KMS-11 (cell line): ENCODE data around the gene WDFY1.
A peak's percentile ranks its signal among the peaks of the same experiment; 100 is the strongest.

Experiments used
- H2AFZ ChIP-seq: fragments of 200-600 bp; sonication (generic); 2 replicates; pipeline ENCODE4 v1.6.1; 2016; ENCODE audit warnings: antibody characterized with exemption, mixed run types, low read depth
- H3K27ac ChIP-seq: fragments of 200-600 bp; sonication (generic); 2 replicates; pipeline ENCODE4 v1.6.1; 2016; ENCODE audit warnings: mild to moderate bottlenecking, mixed run types
- H3K27me3 ChIP-seq: fragments of 200-600 bp; sonication (generic); 2 replicates; pipeline ENCODE4 v1.6.1; 2017; ENCODE audit warnings: mild to moderate bottlenecking, low read depth, mixed run types, moderate library complexity; ENCODE audit not compliant: insufficient read depth
- H3K36me3 ChIP-seq: fragments of 200-600 bp; sonication (generic); 2 replicates; pipeline ENCODE4 v1.6.1; 2017; ENCODE audit warnings: mild to moderate bottlenecking, mixed run types; ENCODE audit not compliant: insufficient read depth
- H3K4me1 ChIP-seq: fragments of 200-600 bp; sonication (generic); 2 replicates; pipeline ENCODE4 v1.6.1; 2016; ENCODE audit warnings: mild to moderate bottlenecking, low read depth, mixed run types; ENCODE audit not compliant: poor library complexity, severe bottlenecking
- H3K4me2 ChIP-seq: fragments of 200-600 bp; sonication (generic); 2 replicates; pipeline ENCODE4 v1.7.0; 2016; ENCODE audit warnings: mild to moderate bottlenecking, mixed run types
- H3K4me3 ChIP-seq: fragments of 200-600 bp; sonication (generic); IDR thresholded peaks from 2 replicates; pipeline ENCODE4 v1.6.1; 2017; ENCODE audit warnings: low read depth, low read length, mixed read lengths; ENCODE audit not compliant: insufficient read depth
- H3K79me2 ChIP-seq: fragments of 200-600 bp; sonication (generic); 2 replicates; pipeline ENCODE4 v1.6.1; 2016; ENCODE audit warnings: low read depth, mixed run types; ENCODE audit not compliant: insufficient read depth
- H3K9ac ChIP-seq: fragments of 200-600 bp; sonication (generic); 2 replicates; pipeline ENCODE4 v1.6.1; 2016; ENCODE audit warnings: mild to moderate bottlenecking, mixed run types
- H4K20me1 ChIP-seq: fragments of 200-600 bp; sonication (generic); 2 replicates; pipeline ENCODE4 v1.6.1; 2016; ENCODE audit warnings: mild to moderate bottlenecking, mixed run types; ENCODE audit not compliant: insufficient read depth
- TF ChIP-seq, protein P1 (sequence below): fragments of 200-600 bp; sonication (generic); conservative IDR thresholded peaks from 2 replicates; pipeline ENCODE4 v1.6.1; 2017; ENCODE audit warnings: low read depth, mild to moderate bottlenecking, antibody characterized with exemption, low read length, moderate library complexity, mixed read lengths

The WDFY1 gene

DNA sequence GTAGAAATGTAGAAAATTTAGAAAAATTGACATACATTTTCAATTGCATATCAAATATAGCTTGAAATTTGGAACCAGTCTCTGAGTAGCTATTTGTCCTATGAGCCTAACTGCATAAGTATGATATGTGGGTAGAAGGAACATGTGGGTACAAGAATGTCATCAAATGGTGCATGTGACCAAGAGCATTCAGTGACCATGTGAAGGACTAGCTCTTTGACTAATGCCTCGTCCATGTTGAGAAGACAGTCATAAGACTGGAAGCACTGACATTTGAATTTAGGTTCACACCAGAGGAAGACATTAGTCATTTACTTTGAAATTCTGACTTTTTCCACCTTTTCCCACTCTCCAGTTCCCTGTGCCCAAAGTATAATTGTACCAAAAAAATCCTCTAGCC is 24.7 kb upstream of the WDFY1 start:
- TF ChIP-seq, protein P1, sequence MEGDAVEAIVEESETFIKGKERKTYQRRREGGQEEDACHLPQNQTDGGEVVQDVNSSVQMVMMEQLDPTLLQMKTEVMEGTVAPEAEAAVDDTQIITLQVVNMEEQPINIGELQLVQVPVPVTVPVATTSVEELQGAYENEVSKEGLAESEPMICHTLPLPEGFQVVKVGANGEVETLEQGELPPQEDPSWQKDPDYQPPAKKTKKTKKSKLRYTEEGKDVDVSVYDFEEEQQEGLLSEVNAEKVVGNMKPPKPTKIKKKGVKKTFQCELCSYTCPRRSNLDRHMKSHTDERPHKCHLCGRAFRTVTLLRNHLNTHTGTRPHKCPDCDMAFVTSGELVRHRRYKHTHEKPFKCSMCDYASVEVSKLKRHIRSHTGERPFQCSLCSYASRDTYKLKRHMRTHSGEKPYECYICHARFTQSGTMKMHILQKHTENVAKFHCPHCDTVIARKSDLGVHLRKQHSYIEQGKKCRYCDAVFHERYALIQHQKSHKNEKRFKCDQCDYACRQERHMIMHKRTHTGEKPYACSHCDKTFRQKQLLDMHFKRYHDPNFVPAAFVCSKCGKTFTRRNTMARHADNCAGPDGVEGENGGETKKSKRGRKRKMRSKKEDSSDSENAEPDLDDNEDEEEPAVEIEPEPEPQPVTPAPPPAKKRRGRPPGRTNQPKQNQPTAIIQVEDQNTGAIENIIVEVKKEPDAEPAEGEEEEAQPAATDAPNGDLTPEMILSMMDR, result no peak
- no peak overlapping the region for H3K27ac ChIP-seq
- H3K9ac ChIP-seq, result no peak overlapping the region
- no peak overlapping the region for H2AFZ ChIP-seq
- H3K36me3 ChIP-seq, result no peaks in the 10 kb centered on the region
- no peaks in the 10 kb centered on the region for H3K4me1 ChIP-seq
- H3K27me3 ChIP-seq, result no peaks in the 10 kb centered on the region
- no peaks in the 10 kb centered on the region for H3K79me2 ChIP-seq
- H4K20me1 ChIP-seq, result peaks cover 3% of the 10 kb centered on the region; the same call in 1 of the 2 replicates
- no peak overlapping the region for H3K4me3 ChIP-seq
- H3K4me2 ChIP-seq, result no peak overlapping the region

DNA sequence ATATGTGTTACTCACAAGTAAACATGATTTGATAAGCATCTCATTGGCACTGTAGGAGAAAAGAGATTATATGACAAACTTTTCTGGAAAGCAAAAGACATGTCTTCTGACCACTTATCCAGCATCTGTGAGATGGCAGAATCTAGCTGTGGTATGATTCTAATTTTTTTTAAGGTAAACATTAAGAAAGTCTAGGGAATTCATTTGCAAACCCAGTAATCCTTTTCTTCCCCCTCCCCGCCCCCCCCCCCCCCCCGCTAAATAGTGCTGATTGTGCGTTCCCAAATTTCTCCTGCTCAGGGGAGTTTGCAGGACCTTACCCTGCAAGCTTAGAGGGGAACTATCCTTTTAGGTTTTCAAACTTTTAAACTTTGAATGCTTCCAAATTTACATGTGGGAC is 24.2 kb upstream of the WDFY1 start:
- no peak overlapping the region for H3K27ac ChIP-seq

DNA sequence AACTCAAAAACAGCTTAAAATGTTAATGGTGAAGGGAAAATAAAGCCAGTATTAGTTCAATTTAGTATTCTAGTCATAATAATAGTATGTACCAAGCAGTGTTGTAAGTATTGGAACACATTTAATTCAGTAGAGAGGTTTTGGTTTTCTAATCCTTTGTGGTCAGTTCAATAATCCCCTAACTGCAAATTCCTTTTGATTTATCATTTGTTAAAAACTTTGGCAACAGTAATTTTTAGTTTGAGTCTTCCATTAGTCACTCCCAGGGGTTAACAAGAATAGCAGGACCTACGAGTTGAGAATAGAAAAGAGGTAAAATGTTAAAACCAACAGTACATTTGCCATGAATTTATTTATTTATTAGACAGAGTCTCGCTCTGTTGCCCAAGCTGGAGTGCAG is 22.8 kb upstream of the WDFY1 start:
- no peaks in the 10 kb centered on the region for H3K36me3 ChIP-seq
- no peak overlapping the region for H3K9ac ChIP-seq
- H3K4me2 ChIP-seq, result no peak overlapping the region
- H3K4me3 ChIP-seq, result no peak overlapping the region
- H3K27me3 ChIP-seq, result no peaks in the 10 kb centered on the region
- H4K20me1 ChIP-seq, result peaks cover 3% of the 10 kb centered on the region; the same call in 1 of the 2 replicates
- TF ChIP-seq, protein P1, result no peak
- H3K27ac ChIP-seq, result no peak overlapping the region
- H2AFZ ChIP-seq, result no peak overlapping the region
- H3K4me1 ChIP-seq, result no peaks in the 10 kb centered on the region
- H3K79me2 ChIP-seq, result no peaks in the 10 kb centered on the region; the same call in 1 of the 2 replicates

More for the DNA sequence above, 24.2 kb upstream of the WDFY1 start:
- no peaks in the 10 kb centered on the region for H3K79me2 ChIP-seq
- no peaks in the 10 kb centered on the region for H3K36me3 ChIP-seq
- H4K20me1 ChIP-seq, result peaks cover 3% of the 10 kb centered on the region; the same call in 1 of the 2 replicates
- no peaks in the 10 kb centered on the region for H3K4me1 ChIP-seq
- H3K27me3 ChIP-seq, result no peaks in the 10 kb centered on the region
- no peak overlapping the region for H3K4me3 ChIP-seq
- TF ChIP-seq, protein P1, result no peak
- no peak overlapping the region for H3K9ac ChIP-seq
- no peak overlapping the region for H2AFZ ChIP-seq
- no peak overlapping the region for H3K4me2 ChIP-seq

DNA sequence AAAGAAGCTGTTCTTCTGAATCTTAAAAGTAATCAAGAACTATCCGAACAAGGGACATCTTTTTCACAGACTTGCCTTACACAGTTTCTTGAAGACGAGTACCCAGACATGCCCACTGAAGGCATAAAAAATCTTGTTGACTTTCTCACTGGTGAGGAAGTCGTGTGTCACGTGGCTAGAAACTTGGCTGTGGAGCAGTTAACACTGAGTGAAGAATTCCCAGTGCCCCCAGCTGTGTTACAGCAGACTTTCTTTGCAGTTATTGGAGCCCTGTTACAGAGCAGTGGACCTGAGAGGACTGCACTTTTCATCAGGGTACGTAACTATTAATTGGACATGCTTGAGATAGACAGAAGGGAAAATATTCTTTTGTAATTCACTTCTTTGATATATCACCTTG is 14.6 kb upstream of the WDFY1 start:
- H3K4me1 ChIP-seq, result peaks cover 42% of the 10 kb centered on the region
- no peak overlapping the region for H3K9ac ChIP-seq
- H2AFZ ChIP-seq, result no peak overlapping the region
- H3K4me2 ChIP-seq, result peak overlapping the region; percentile 90; the same call in 1 of the 2 replicates
- peaks cover 3% of the 10 kb centered on the region; the same call in 1 of the 2 replicates for H3K36me3 ChIP-seq
- no peaks in the 10 kb centered on the region for H3K27me3 ChIP-seq
- no peak overlapping the region for H3K27ac ChIP-seq
- H3K4me3 ChIP-seq, result no peak overlapping the region
- H3K79me2 ChIP-seq, result peaks cover 49% of the 10 kb centered on the region
- H4K20me1 ChIP-seq, result peaks cover 4% of the 10 kb centered on the region; the same call in 1 of the 2 replicates
- TF ChIP-seq, protein P1, result no peak
